ENCODE data around the gene SLC22A4.

SLC22A4 gene

DNA sequence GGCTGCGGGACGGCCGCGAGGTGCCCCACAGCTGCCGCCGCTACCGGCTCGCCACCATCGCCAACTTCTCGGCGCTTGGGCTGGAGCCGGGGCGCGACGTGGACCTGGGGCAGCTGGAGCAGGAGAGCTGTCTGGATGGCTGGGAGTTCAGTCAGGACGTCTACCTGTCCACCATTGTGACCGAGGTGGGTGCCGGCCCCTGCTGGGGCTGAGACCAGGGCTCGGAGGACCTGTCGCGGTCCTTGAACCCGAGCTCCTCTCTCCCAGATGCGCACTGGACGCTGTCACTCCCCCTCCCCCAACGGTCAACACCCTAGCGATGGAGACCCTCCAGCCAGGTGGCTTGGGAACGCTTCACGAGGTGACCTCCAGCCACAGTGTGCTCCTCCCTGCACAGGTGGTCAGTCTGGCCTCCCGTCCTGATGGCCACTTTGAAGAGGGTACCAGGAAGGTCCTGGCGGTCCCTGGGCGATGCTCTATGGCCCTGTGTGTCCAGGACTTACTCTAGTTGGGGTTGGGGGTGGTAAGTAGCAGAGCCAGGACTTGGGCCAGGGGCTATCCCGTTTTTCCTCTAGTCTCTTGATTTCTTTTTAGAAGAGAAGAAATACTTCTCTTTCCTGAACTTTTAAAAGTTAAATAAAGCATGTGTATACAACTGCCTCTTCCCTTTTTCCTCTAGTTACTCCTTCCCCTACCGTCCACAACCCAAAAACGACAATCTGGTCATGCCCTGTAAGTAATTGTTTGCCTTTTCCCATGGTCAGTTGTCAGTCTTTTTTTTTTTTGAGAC is 76.2 kb downstream of the SLC22A4 start:
- H3K4me3 ChIP-seq (ENCODE audit: low read length) = peak overlapping the region; percentile 64

DNA sequence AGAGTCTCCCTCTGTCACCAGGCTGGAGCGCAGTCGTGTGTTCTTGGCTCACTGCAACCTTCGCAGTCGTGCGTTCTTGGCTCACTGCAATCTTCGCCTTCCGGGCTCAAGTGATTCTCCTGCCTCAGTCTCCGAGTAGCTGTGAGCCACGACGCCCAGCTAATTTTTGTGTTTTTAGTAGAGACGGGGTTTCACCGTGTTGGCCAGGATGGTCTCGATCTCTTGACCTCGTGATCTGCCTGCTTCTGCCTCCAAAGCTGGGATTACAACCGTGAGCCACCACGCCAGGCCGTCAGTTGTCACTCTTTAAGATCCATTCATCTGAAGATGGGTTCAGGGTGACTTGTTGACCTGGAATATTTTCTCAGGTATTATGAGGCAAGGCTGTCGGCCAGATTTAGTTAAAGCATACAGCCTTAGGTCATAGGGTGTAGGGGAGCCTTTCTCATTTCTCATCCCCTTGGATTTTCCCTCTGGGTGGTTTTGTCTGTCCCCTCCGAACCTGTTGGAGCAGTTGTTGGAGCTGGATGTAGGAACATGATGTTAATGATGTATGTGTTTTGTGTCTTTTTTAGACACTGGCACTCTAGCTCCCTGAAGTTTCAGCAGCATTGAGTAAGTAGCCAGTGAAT is 76.9 kb downstream of the SLC22A4 start:
- no peak overlapping the region for H3K4me3 ChIP-seq (ENCODE audit: low read length)
- TF ChIP-seq ZNF274 (IDR thresholded peaks at IDR 0.05; ENCODE audit: low read depth, low read length) = no peak

More for the DNA sequence above, 76.2 kb downstream of the SLC22A4 start:
- no peak for TF ChIP-seq ZNF274 (IDR thresholded peaks at IDR 0.05; ENCODE audit: low read depth, low read length)

DNA sequence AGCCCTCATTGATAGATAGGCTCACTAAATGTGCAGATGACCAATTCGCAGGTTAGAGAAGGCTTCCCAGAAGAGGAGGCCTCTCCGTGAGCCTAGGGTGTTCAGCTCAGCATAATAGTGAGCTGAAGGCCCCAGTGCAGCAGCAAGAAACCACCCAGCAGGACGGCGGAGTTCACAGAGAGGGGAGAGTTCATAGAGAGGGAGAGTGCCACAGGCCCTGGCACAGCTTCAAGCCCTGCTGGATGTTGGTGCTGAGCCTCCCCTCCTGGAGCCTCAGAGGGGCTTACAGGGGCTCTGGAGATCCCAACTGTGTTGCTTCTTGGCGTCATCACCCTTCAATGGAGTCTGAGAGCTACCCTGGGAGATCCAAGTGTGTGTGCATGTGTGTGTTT is 77.4 kb downstream of the SLC22A4 start:
- no peak overlapping the region for H3K4me3 ChIP-seq (ENCODE audit: low read length)
- no peak for TF ChIP-seq ZNF274 (IDR thresholded peaks at IDR 0.05; ENCODE audit: low read depth, low read length)

GRCh38 chr5:132372127-132372526 is 77.9 kb downstream of the SLC22A4 start:
- no peak for TF ChIP-seq ZNF274 (IDR thresholded peaks at IDR 0.05; ENCODE audit: low read depth, low read length)
- H3K4me3 ChIP-seq (ENCODE audit: low read length) = no peak overlapping the region

DNA sequence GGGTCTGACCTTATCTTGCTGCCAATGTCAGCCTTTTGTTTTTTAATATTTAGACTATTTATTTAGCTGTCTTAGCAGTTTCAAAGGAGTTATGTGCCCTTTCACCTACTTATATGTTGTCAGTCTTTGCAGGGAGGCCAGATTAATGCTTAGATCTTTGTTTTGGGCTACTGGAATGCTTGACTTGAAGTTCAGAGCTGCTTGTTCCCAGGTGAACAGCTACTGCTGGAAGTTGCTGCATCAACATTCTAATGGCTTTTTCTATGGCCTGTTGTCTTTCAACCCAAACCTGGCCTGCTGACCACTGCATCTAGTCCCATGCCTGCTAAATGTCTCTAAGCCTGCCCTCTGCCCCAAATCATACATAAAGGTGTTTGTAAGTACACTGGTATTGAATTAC is 78.3 kb downstream of the SLC22A4 start:
- no peak for TF ChIP-seq ZNF274 (IDR thresholded peaks at IDR 0.05; ENCODE audit: low read depth, low read length)

DNA sequence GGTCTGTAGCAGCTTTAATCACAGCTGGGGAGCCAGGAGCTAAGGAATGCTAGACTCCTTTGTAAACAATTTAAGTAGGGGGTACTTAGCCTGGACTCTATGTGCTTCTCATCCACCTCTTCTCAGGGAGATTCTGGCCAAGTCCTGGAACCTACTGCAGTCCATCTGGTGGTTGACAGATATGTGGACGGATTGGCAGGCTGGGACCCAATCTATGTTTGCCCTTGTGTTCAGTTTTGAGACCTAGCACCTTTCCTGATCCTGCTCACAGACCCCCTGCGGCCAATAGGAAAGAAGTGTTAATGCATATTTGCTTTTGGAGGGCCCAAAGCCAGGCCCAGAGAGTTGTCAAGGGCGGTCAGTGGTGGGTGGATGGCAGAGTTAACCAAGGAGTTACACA is 81.8 kb downstream of the SLC22A4 start:
- no peak for TF ChIP-seq ZNF274 (IDR thresholded peaks at IDR 0.05; ENCODE audit: low read depth, low read length)
- H3K4me3 ChIP-seq (ENCODE audit: low read length) = no peak overlapping the region

More for the DNA sequence above, 78.3 kb downstream of the SLC22A4 start:
- no peak overlapping the region for H3K4me3 ChIP-seq (ENCODE audit: low read length)

- TF ChIP-seq ZNF274 (IDR thresholded peaks at IDR 0.05; ENCODE audit: low read depth, low read length) = no peak
- no peak overlapping the region for H3K4me3 ChIP-seq (ENCODE audit: low read length)
These were observed 82.8 kb downstream of the SLC22A4 start for GRCh38 chr5:132376694-132377641.

GRCh38 chr5:132377738-132378137 is 83.5 kb downstream of the SLC22A4 start:
- H3K4me3 ChIP-seq (ENCODE audit: low read length) = no peak overlapping the region
- no peak for TF ChIP-seq ZNF274 (IDR thresholded peaks at IDR 0.05; ENCODE audit: low read depth, low read length)

- TF ChIP-seq ZNF274 (IDR thresholded peaks at IDR 0.05; ENCODE audit: low read depth, low read length) = no peak
- H3K4me3 ChIP-seq (ENCODE audit: low read length) = no peak overlapping the region
These were observed 84.4 kb downstream of the SLC22A4 start for GRCh38 chr5:132378580-132378979.

GRCh38 chr5:132380047-132380446 is 85.9 kb downstream of the SLC22A4 start:
- no peak overlapping the region for H3K4me3 ChIP-seq (ENCODE audit: low read length)
- no peak for TF ChIP-seq ZNF274 (IDR thresholded peaks at IDR 0.05; ENCODE audit: low read depth, low read length)

DNA sequence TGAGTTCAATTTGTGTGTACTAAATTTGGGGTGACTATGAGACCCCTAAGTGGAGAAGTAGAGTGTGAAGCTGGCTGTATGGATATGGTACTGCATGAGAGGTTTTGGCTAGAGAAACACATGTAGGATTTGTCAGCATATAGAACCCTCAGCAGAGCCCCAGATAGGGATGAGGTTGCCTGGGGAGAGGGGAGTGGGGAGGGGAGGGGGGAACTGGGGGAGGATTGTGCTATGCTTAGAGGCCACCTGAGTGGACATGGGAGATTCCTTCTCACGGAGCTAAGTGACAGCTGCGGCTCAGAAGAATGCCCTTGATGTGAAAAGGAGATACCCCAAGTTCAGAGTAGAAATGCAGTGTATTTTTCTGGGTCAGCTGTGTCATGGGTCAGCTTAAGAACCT is 86.5 kb downstream of the SLC22A4 start:
- no peak overlapping the region for H3K4me3 ChIP-seq (ENCODE audit: low read length)
- TF ChIP-seq ZNF274 (IDR thresholded peaks at IDR 0.05; ENCODE audit: low read depth, low read length) = no peak

DNA sequence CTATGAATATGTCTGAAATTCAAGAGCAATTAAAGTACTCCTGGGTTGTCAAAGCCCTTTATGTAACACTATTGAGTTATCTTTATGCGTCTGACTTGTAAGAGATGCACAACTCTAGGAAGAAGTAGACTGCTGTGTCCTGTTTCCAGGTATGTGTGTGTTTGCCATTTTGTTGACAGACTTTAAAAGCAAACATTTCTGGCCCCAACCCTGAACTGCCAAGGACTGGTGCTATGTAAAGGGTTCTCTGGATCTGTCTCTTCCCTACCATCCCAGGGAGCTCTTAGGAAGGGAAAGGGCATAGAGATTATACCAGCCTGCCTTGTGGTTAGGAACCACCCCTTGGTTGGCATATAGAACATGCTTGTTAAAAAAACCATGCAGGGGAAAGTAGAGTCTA is 87.4 kb downstream of the SLC22A4 start:
- H3K4me3 ChIP-seq (ENCODE audit: low read length) = no peak overlapping the region
- no peak for TF ChIP-seq ZNF274 (IDR thresholded peaks at IDR 0.05; ENCODE audit: low read depth, low read length)

- no peak overlapping the region for H3K4me3 ChIP-seq (ENCODE audit: low read length)
- TF ChIP-seq ZNF274 (IDR thresholded peaks at IDR 0.05; ENCODE audit: low read depth, low read length) = no peak
These were observed 89.1 kb downstream of the SLC22A4 start for GRCh38 chr5:132383261-132383660.

GRCh38 chr5:132383984-132384383 is 89.8 kb downstream of the SLC22A4 start:
- no peak for TF ChIP-seq ZNF274 (IDR thresholded peaks at IDR 0.05; ENCODE audit: low read depth, low read length)

More at GRCh38 chr5:132383984-132384383, 89.8 kb downstream of the SLC22A4 start:
- no peak overlapping the region for H3K4me3 ChIP-seq (ENCODE audit: low read length)

All from GM08714 (cell line).